ENCODE results near the gene TRIM72. TPM values are rescaled to one million over a fixed set of nuclear protein-coding genes. Genes with fewer than 3 reads are reported as not detected.

The TRIM72 gene
- polyA plus RNA-seq, 1 donor (not counting 4 experiments of a cell fraction or from before 2014, with no cell fraction given) = not detected

DNA sequence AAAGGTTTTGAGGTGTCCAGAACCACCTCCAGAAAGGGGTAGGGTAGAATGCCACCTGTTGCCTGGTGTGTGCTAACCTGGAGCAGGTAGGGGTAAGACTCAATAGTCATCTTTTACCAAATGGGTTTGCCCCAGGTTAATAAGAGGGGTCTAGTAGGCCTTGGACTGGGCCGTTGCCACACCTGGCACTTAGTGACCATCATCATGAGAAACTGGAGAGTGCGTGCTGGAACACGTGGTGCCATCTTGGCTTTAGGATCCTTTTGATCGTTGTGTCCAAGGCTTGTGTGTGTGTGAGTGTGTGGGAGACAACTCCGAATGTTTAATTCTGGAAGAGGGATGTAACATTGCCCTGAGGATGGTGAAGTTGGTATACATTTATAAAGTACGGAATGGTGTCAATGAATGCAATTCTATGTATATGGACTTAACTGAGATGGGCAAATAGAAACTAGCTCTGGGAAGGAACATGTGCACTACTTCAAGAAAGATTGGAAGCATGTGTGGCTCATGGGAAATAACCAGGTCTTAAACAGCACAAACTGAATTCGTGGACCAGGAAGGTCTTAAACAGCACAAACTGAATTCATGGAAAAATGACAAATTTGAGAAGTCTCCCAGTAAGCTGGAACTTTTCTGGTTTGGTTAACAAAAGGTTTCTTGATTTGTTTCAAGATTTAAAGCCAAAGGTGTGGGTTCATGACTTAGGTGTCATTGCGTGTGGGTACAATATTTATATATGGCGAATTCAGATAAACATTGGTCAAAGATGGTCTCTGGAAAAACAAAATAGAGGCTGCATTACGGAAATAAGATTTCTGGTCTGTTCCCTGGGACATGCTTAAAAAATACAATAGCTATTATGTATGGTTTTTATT lies 26.8 kb upstream of the TRIM72 start:
- Histone ChIP-seq H3K9ac (ENCODE audit: control insufficient read depth, extremely low read depth, insufficient read depth, low read length) (no peak overlapping the region), H3K9me3 (ENCODE audit: control insufficient read depth, low read depth, low read length) (no peaks in the 10 kb centered on the region), H3K4me3 (ENCODE audit: control insufficient read depth in 2 of 3, extremely low read depth in 1 of 3, insufficient read depth in 2 of 3, low read depth in 1 of 3, low read length in 3 of 3) (no peak overlapping the region), H3K27me3 (ENCODE audit: control insufficient read depth, extremely low read depth, insufficient read depth, low read length) (no peaks in the 10 kb centered on the region), H3K27ac (ENCODE audit: control insufficient read depth, insufficient read depth, low read length) (no peak overlapping the region), H2AFZ (ENCODE audit: control insufficient read depth, low read length) (no peak overlapping the region), H3K9me1 (ENCODE audit: control insufficient read depth, extremely low read depth, insufficient read depth, low read length) (peaks cover 6% of the 10 kb centered on the region), H3K4me1 (ENCODE audit: control insufficient read depth, extremely low read depth, insufficient read depth, low read length) (peaks cover 10% of the 10 kb centered on the region), H3K4me2 (ENCODE audit: control insufficient read depth, extremely low read depth, insufficient read depth, low read depth, low read length) (no peak overlapping the region), H3K36me3 (ENCODE audit: control insufficient read depth in 2 of 2, extremely low read depth in 1 of 2, insufficient read depth in 2 of 2, low read length in 2 of 2) (peaks cover 62 to 95% of the 10 kb centered on the region in 2 experiments), H3K79me2 (ENCODE audit: control insufficient read depth, insufficient read depth, low read length) (peaks cover 69% of the 10 kb centered on the region), H4K20me1 (ENCODE audit: control insufficient read depth, extremely low read depth, insufficient read depth, low read length) (peaks cover 46% of the 10 kb centered on the region)
- TF ChIP-seq CTCF (optimal IDR thresholded peaks at IDR 0.05 in 1 of 3, IDR thresholded peaks at IDR 0.05 in 1 of 3, conservative IDR thresholded peaks at IDR 0.05 in 1 of 3; ENCODE audit: extremely low read depth in 1 of 3, insufficient read depth in 2 of 3, low read length in 3 of 3) = no peak
- no peak for TF ChIP-seq EZH2 (IDR thresholded peaks at IDR 0.05; ENCODE audit: low read length)
- dilution Hi-C loops (cut with MboI; ENCODE audit: extremely low pct_ligation_motif_present, low sequenced_read_pairs) = no loop called here
- DNase-seq (ENCODE audit: low read depth, low spot score) (no peak), FAIRE-seq (no peak)

DNA sequence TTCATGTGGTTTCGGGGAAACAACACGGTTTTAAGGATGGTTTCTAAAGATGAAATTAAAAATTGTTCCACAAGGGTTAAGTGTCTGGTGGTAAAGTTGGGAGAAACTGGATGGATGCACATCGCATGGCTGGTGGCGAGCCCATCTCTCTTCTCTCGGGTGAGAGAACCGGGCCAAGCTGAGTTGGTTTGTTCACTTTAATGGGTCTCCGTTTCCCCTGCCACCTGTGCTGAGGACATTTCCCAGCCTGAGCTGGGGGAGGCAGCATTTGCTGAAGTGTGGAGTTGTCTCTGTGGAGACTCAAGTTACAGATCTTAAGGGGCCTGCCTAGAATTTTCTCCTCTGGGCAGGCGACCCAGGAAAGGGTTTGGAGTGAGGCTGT lies 26.1 kb upstream of the TRIM72 start:
- no peak for DNase-seq (ENCODE audit: low read depth, low spot score)
- Histone ChIP-seq H3K36me3 (ENCODE audit: control insufficient read depth in 2 of 2, extremely low read depth in 1 of 2, insufficient read depth in 2 of 2, low read length in 2 of 2) (peaks cover 61 to 93% of the 10 kb centered on the region in 2 experiments), H4K20me1 (ENCODE audit: control insufficient read depth, extremely low read depth, insufficient read depth, low read length) (peaks cover 39% of the 10 kb centered on the region), H3K4me2 (ENCODE audit: control insufficient read depth, extremely low read depth, insufficient read depth, low read depth, low read length) (no peak overlapping the region), H3K4me3 (ENCODE audit: control insufficient read depth in 2 of 3, extremely low read depth in 1 of 3, insufficient read depth in 2 of 3, low read depth in 1 of 3, low read length in 3 of 3) (no peak overlapping the region), H3K9ac (ENCODE audit: control insufficient read depth, extremely low read depth, insufficient read depth, low read length) (no peak overlapping the region), H3K4me1 (ENCODE audit: control insufficient read depth, extremely low read depth, insufficient read depth, low read length) (peaks cover 4% of the 10 kb centered on the region), H3K9me1 (ENCODE audit: control insufficient read depth, extremely low read depth, insufficient read depth, low read length) (peaks cover 1% of the 10 kb centered on the region), H3K27ac (ENCODE audit: control insufficient read depth, insufficient read depth, low read length) (no peak overlapping the region), H3K9me3 (ENCODE audit: control insufficient read depth, low read depth, low read length) (no peaks in the 10 kb centered on the region), H2AFZ (ENCODE audit: control insufficient read depth, low read length) (no peak overlapping the region), H3K27me3 (ENCODE audit: control insufficient read depth, extremely low read depth, insufficient read depth, low read length) (no peaks in the 10 kb centered on the region), H3K79me2 (ENCODE audit: control insufficient read depth, insufficient read depth, low read length) (peaks cover 63% of the 10 kb centered on the region)
- dilution Hi-C loops (cut with MboI; ENCODE audit: extremely low pct_ligation_motif_present, low sequenced_read_pairs) = no loop called here
- TF ChIP-seq EZH2 (IDR thresholded peaks at IDR 0.05; ENCODE audit: low read length) = no peak
- TF ChIP-seq CTCF (optimal IDR thresholded peaks at IDR 0.05 in 1 of 3, IDR thresholded peaks at IDR 0.05 in 1 of 3, conservative IDR thresholded peaks at IDR 0.05 in 1 of 3; ENCODE audit: extremely low read depth in 1 of 3, insufficient read depth in 2 of 3, low read length in 3 of 3) = no peak
- no peak for FAIRE-seq
